Right lung (tissue), 5 donors: ENCODE results near the gene TMEM11. TPM values are rescaled to one million over a fixed set of nuclear protein-coding genes. Genes with fewer than 3 reads are reported as not detected.

Experiments
- DNase-seq, 2 donors: peaks; one replicate each; pipeline ENCODE4 v3.0.0-alpha.2; 2013
- polyA plus RNA-seq, 5 donors: library from polyadenylated mRNA; unstranded; fragments of 120-200 nt; gene quantifications; one replicate each; pipeline versions ENCODE4 v1.2.1 to v1.2.3, GENCODE V29; 2013; ENCODE audit warnings: inconsistent platforms in 1 of 5, low replicate concordance in 1 of 5; ENCODE audit not compliant: insufficient read length in 5 of 5, insufficient read depth in 1 of 5

The TMEM11 gene
- polyA plus RNA-seq, 5 donors = 17.4 to 25.2 (median 20.7) TPM

DNA sequence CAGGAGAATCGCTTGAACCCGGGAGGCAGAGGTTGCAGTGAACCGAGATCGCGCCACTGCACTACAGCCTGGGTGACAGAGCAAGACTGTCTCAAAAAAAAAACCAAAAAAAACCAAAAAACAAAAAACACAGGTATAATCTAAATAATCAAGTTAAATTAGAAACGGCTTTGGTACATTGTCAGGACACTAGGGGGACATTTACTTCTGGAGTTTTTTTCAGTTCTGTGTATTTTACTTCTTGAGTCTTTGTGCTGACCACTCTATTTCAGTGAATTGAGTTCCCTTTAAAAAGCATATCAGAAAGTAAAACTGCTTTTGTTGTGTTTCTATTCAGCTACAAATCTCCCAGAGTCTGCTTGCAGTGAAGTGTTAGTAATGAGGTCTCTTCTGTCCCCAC lies 50.9 kb downstream of the TMEM11 start:
- no peak for DNase-seq

- no peak for DNase-seq
Observed at GRCh38 chr17:21162394-21162775, 51.6 kb downstream of the TMEM11 start.

DNA sequence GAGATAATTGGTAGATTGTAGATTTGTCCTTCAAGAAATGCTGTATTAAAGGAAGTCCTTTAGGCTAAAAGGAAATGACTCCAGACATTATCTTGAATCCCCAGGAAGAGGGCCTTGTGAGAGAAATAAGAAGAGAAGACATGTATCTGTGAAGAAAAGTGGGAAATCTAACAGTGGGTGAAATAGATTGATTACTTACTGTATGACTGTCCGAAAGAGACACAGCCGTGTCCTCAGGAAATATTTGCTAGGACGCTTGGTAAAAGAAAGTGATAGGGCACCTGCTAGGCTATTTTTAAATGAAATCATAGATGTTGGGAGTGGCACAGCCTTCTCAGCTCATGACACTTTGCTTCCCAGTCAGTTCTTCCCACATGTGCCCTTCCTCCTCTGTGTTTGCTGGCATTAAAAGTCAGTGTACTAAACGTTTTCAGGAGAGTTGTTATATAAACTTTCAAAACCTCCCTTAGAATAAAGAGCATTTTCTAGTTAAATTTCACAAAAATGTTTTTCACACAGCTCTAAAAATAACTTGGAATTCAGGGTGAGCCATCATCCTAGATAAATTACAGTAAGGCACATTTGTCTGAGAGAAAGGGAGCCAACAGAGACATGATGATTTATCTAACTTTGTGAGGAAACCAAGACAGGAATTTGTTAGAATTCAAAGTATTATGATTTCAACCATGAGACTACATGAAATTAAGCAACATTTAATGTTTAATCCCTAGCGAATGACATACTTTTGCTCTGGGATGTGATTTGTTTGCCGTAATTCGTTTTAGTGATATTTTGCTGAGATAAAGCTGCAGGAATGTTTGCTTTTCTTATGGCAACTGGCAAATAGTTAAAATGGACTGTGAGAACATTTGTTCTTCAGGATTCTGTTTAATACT lies 52.2 kb downstream of the TMEM11 start:
- no peak for DNase-seq

GRCh38 chr17:21160401-21160800 lies 53.6 kb downstream of the TMEM11 start:
- no peak for DNase-seq

DNA sequence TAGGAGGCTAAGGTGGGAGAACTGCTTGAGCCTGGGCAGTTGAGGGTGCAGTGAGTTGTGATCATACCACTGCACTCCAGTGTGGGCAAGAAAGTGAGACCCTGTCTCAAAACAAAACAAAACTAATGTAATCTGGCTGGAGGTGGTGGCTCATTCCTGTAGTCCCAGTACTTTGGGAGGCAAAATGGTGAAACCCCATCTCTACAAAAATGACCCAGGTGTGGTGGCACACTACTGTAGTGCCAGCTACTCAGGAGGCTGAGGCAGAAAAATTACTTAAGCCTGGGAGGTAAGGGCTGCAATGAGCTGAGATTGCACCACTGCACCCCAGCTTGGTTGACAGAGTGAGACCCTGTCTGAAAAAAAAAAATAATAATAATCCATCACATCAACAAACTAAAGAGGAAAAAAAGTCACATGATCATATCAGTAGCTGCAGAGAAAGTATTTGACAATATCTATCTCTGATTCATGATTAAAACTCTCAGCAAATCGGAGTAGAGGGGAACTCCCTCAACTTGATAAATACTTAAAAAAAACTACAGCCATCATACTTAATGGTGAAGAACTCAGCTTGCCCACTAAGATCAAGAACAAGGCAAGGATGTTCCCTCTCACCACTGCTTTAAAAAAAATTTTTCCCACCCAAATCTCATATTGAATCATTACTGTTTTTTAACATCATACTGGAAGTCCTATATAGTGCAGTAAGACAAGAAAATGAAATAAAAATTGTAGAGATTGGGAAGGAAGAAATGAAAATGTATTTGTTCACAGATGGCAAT lies 56.2 kb downstream of the TMEM11 start:
- no peak for DNase-seq

DNA sequence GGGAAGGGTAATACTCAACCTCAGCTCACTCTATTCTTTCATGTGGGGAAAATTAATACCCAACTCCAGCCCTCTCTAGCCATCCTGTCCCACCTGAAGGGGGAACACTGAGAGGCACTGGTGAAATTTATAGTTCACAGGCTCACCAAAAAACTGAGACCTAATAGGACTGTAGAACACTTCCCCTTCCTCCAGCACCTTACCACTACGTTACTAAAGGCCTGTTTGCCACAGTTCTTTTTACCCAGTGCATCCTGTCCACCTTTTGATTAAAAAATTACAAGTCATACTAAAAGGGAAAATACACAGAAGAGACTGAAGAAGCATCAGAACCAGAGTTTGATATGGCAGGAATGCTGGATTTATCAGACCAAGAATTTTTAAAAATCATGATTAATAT lies 61.2 kb downstream of the TMEM11 start:
- DNase-seq = no peak

GRCh38 chr17:21149621-21150020 lies 64.3 kb downstream of the TMEM11 start:
- no peak for DNase-seq

Other genes with a start within 250 kb of the TMEM11 start
- gene USP22, start 171.2 kb downstream of the TMEM11 start, polyA plus RNA-seq = 100 to 1,000 TPM; 183 to 211 (median 189) TPM
- gene DHRS7B, start 87.2 kb downstream of the TMEM11 start, polyA plus RNA-seq = 10 to 100 TPM; 24.5 to 28.1 (median 25.0) TPM
- gene NATD1, start 39.2 kb upstream of the TMEM11 start, polyA plus RNA-seq = 1 to 10 TPM; 7.4 to 9.3 (median 8.8) TPM
- 10 to 100 TPM; 19.1 to 30.8 (median 27.2) TPM for gene MAP2K3, start 70.5 kb upstream of the TMEM11 start, polyA plus RNA-seq
- 1 to 10 TPM; 2.6 to 6.0 (median 3.6) TPM for gene KCNJ12, start 162.2 kb upstream of the TMEM11 start, polyA plus RNA-seq